HG02870 (cell line): ENCODE measurements around the gene INPP5J.
"Not testable (repeated sequence)": the region's sequence is repeated elsewhere in the genome, so short reads cannot be mapped to it uniquely, and the experiment has no call there.

Source experiments
- ATAC-seq: cut with Tn5 transposase; IDR thresholded peaks from one replicate; pipeline ENCODE4 v1.9.1; 2021; ENCODE audit warnings: mild to moderate bottlenecking, moderate library complexity; ENCODE audit not compliant: unreplicated experiment

Gene INPP5J

DNA sequence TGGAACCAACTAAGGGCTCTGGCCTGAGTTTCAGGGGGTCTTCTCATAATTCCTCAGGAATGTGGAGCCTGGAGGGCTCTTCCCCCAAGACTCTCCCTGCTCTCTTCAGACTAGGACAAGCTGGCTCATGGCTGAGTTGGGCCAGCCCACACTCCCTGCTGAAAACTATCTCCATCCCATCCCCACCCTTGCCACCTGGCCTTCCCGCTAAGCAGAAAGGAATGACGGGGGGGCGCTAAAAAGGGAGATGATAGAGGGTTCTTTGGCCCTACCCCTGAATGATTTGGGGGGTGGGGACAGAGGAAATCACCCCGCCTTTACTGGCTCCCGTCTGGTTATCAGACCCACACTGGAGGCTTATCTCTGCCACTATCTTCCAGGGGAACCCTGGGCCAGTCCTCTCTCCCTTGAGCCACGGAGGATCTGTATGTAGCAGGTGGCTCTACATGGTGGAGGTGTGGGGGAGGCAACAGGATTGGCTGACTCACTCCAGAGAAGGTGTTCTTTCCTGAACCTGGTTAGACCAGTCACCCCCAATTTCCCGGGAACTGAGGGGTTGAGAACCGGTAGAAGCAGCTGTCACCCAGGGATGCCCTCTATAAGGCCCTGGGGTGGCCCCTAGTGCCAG is 35.9 kb upstream of the INPP5J start:
- no peak for ATAC-seq

DNA sequence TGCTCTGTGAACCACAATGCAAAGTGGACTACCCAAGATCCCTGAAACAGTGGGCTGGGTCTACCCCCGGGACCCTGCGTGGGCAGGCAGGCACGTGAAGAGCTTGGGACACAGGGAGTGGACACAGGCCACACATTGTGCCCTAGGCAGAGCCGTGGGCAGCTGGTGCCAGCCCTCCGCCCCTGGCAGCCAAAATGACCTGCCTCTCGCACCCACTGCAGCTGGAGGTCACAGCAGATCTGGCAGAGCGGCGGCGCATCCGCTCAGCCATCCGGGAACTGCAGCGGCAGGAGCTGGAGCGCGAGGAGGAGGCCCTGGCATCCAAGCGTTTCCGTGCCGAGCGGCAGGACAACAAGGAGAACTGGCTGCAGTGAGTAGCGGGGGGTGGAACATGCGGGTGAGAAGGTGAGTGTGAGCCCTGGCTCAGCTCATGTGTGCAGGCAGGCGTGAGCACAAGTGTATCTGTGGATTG is 35.0 kb upstream of the INPP5J start:
- ATAC-seq = no peak

DNA sequence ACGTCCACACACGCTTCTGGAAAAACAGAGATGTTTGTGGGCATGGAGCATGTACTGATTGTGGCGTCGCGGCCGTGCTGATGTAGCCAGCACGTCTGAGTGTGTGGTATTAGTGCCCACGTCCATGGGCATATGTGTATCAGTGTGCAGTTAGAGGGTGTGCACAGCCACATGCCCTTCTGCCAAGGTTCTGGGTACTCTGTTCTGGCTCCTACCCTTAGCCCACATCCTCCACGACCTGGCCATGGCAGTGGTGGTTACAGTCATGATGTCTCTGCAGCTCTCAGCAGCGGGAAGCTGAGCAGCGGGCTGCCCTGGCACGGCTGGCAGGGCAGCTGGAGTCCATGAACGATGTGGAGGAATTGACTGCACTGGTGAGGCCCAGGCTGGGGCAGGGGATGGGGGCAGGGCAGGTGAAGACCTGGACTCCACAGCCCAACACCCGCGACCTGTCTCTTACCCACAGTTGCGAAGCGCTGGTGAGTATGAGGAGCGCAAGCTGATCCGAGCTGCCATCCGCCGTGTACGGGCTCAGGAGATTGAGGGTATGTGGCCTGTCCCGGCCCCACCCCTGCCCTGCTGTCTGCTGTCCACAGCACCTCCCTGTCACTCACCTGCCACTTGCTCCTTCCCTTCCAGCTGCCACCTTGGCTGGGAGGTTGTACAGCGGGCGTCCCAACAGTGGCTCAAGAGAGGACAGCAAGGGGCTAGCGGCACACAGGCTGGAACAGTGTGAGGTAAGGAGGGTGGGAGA is 34.4 kb upstream of the INPP5J start:
- ATAC-seq = no peak

DNA sequence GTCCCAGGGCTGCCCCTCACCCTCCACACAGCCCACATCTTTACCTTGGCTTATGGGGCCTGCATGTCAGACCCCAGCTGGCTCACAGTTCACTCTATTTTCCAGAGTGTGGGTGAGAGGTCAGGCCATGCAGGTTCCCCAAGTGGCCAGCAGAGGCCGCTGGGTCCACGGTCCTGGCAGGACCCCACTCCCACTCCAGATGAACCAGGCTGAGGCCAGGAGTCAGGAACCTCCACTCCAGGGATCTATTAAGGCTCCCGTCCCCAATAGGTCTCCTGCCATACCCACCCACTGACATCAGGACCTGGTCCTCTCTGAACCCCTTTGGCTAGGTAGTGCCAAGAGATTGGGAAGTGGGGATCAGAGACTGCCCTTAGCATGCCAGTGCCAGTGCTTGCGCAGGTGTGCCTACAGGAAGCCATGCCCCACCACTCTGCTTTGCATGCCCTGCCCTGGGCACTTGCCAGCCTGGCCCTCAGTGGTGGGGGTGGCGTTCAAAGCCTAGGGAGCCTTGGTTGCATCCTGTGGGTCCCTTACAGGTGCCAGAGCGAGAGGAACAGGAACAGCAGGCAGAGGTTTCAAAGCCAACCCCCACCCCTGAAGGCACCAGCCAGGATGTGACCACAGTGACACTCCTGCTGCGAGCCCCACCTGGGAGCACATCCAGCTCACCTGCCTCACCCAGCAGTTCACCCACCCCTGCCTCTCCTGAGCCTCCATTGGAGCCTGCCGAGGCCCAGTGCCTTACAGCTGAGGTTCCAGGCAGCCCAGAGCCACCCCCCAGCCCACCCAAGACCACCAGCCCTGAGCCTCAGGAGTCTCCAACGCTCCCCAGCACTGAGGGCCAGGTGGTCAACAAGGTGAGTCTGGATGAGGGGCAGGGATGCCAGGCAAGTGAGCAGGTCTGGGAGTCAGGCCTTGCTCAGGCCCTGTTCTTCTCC is 33.3 kb upstream of the INPP5J start:
- no peak for ATAC-seq

DNA sequence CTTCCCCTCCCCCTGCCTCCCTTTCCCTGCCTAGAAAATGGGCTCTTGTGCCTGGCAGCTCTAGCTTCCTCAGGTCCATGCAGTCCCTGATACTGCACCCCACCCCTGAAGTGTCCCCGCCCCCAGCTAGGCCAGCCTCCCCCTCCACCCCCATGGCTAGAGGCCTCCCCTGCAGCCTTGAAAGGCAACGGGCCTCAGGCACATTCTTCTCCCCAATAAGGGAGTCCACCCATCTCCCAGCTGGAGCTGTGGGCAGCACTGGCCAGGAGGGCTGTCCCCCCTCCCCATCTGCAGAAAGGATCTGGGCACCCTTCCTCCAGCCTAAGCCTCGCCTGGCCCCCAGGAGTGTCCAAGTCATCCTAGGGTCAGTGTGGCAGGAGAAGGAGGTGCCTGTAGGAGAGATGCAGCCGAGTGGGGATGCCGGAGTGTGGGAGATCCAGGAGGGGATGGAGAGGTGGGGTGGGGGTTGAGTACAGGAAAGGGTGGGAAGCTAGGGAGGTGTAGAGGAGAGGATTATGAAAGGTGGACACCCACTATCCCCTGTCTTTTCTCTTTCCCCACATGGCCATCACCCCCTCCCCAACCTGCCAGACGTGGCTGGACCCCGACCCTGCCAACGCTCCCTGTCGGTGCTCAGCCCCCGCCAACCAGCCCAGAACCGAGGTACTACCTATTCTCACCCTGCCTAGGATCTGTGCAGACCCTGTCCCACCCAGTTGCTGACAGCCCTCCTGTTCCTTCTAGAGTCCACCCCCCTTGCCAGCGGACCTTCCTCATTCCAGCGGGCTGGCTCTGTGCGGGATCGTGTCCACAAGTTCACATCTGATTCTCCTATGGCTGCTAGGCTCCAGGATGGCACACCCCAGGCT is 32.3 kb upstream of the INPP5J start:
- no peak for ATAC-seq

DNA sequence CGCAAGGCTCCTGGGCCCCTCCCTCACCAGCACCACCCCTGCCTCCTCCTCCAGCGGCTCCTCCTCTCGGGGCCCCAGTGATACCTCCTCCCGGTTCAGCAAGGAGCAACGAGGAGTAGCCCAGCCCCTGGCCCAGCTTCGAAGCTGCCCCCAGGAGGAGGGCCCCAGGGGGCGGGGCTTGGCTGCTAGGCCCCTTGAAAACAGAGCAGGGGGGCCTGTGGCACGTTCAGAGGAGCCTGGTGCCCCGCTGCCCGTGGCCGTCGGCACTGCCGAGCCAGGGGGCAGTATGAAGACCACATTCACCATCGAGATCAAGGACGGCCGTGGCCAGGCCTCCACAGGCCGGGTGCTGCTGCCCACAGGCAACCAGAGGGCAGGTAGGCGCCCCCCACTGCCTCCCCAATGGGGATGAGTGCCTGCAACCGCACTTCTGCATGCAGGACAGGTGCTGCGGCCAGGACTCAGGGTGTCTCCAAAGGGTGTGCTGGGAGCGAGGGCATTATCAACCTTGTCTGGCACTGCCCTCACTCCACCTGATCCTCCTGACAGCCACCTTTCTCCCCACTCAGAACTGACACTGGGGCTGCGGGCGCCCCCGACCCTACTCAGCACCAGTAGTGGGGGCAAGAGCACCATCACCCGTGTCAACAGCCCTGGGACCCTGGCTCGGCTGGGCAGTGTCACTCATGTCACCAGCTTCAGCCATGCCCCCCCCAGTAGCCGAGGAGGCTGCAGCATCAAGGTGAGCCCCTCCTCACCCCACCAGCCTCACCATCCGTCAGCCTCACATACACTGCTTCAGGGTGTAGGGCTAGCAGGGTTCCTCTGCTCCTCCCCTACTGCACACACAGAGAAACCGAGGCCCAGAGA is 31.4 kb upstream of the INPP5J start:
- no peak for ATAC-seq

DNA sequence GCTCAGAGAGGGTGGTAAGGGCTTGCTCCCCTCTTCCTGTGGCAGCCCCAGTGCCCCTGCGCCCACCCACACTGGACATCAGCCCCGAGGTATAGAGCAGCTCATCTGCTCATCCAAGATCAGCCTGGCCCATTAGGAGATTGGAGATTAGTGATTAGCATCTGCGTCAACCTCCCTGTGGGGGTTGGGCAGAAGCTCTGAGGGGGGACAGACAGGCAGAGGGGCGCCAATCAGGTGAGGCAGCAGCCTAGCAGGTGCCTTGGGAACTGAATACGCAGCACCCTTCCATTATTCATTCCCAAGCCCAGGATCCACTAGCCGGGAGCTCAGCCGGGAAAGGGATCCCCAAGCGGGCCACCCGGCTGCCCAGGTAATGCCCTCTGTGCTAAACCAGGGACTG is 30.6 kb upstream of the INPP5J start:
- ATAC-seq = no peak

DNA sequence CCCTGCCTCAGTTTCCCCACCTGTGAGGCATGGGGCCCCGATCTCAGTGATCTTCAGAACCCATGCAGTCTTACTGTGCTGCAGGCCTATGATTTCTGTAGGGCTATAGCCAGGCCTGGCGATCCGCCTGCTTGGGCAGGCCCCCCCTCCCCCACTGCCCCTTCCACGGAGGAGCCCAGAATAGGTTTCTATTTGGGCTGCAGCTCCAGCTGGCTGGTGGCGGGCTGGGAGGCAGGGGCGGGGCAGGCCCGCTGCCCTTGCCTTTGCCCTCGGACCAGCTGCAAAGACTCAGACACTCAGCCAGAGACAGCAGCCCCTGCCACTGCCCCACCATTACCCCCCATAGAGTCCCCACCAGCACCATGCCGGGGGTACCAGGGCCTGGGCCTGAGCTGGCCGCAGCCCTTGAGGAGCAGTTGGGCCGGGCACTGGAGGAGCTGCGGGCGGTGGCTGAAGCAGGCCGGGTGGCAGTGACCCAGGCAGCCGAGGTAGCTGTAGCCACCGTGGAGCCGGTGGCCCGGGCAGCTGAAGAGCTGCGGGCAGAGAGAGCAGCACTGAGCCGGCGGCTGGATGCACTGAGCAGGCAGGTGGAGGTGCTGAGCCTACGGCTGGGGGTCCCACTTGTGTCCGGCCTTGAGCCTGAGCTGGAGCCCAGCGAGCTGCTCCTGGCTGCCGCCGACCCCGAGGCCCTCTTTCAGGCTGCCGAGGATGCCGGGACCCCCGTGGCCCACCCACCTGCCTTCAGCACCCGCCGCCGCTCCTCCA is 29.5 kb upstream of the INPP5J start:
- ATAC-seq = no peak

DNA sequence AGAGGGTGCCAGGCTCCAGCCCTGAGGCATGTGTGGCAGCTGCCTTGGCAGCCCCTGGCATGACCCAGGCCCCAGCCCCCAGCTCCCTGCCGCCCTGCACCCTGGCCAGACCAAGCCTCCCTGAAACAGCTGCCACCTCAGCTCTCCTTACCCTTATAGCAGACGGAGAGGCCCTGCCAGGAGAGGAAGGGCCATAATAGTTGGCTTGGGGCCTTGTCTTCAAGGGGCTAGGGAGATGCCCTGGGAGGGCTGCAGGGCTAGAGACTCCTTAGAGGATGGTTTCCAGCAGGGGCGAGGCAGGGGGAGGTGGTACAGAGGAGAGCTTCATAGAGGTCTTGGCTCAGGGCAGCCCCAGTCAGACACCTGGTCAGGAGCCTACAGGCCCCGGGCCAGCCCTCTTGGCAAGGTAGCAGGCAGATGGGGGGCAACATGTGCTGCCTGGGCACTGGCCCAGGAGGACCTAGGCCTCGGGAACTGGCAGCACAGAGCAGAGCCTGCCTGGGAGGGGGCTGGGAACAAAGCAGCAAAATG is 28.7 kb upstream of the INPP5J start:
- ATAC-seq = no peak

DNA sequence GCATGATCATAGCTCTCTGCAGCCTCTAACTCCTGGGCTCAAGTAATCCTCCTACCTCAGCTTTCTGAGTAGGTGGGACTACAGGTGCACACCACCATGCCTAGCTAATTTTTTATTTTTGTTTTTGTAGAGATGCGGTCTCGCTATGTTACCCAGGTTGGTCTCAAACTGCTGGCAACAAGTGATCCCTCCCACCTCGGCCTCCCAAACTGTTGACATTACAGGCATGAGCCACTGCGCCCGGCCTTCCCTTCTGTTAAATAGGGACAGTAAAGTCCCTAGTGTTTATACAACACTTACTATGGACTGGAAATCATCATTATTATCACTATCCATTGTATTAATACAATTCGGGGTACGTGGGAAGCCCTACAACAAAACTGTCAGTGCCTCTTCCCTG is 28.0 kb upstream of the INPP5J start:
- no peak for ATAC-seq

DNA sequence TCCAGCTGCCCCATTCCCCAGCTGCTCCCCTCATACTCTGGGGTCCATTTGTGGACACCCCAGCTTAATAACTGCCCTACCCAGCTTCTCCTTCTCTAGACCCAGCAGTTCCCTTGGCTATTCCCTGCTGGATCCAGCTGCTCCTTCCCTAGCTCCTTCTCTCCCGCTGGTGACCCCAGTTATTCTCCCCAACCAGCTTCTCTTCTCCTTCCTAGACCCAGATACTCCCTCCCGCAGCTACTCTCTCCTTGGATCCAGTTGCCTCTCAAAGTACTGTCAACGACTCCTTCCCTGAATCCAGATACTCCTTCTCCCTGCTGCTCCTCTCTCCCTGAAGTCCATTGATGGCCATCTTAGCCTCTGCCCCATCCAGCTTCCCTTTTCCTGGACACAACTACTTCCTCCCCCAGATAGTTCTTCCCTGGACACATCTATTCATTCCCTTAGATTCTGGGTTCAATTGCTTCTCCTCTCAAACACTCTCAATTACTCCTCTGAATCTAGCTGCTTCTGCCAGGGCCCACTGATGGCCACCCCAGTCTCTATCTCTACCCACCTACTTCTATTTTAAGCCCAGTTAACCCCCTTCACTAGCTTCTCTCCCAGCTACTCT is 27.0 kb upstream of the INPP5J start:
- ATAC-seq = no peak

DNA sequence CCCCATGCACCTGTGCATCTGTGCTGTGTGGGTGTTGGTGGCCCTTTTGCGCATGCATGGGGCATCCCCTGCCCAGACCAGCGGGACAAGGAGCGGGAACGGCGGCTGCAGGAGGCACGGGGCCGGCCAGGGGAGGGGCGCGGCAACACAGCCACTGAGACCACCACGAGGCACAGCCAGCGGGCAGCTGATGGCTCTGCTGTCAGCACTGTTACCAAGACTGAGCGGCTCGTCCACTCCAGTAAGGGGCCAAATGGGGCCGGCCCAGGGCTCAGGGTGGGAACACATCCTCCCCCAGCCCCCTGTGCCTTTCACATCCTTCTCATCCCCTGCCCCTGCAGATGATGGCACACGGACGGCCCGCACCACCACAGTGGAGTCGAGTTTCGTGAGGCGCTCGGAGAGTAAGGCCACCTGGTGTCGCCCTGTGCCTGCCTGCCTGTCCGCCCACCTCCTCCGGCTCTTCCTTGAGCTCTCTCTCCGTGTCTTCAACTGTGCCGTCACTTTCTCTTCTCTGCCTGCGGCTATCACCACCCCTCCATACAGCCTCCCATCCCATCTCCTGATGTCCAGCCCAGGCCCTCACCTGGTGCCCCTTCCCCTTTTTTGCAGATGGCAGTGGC is 26.0 kb upstream of the INPP5J start:
- no peak for ATAC-seq

DNA sequence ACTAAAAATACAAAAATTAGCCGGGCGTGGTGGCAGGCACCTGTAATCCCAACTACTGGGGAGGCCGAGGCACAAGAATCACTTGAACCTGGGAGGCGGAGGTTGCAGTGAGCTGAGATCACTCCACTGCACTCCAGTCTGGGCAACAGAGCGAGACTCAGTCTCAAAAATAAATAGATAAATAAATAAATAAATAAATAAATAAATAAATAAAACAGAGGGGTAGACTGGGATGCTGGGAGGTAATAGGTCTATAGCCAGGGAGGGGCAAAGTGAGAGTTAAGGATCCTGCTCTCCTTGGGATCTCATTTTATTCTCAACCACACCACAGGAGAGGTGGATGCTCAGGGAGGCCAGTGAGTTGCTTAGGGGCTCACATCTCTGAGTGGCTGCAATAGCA is 25.2 kb upstream of the INPP5J start:
- ATAC-seq = not testable (repeated sequence)

DNA sequence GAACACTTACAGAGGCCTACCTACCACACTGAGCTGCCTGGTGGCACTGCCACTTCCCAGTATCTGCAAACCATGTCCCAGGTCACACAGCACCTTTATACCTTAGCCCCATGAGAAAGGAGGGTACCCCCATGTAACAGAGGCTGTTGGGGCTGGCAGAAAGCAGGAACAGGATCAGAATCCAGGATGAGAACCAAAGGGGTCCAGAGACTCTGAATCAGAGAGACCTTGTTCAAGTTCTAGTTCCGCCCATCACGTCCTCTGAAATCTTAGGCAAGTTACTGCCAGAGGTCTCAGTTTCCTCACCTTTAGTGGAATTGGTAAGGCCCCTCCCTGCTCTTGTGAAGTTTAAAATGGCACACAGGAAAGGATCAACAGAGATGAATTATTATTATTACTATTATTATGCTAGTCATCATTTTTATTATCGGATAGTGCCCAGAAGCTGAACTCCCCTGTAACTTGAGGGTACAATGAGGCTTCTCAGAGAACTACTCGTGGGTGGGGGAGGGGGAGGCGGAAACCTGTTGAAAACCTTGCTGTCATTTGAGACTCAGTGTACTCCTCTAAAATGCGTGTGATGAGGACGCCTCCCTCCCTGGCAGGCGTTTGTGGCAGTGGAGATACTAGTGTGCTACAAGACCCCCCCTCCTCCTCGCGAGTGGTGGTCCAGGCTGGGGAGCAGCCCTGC is 24.7 kb upstream of the INPP5J start:
- ATAC-seq = no peak

DNA sequence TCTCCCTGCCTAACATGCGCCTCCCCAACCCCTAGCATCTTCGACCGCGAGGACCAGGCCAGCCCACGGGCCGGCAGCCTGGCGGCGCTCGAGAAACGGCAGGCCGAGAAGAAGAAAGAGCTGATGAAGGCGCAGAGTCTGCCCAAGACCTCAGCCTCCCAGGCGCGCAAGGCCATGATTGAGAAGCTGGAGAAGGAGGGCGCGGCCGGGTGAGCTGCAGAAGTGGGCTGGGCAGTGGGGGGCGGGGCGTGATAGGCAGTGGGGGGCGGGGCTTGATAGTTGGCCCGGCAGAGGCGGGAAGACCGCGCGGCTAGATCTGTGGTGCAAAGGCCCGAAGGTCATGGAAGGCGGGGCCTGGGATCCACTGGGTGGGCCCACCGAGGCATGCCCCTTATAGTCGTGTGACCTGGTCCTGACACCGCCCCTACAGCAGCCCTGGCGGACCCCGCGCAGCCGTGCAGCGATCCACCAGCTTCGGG is 24.1 kb upstream of the INPP5J start:
- ATAC-seq = no peak

DNA sequence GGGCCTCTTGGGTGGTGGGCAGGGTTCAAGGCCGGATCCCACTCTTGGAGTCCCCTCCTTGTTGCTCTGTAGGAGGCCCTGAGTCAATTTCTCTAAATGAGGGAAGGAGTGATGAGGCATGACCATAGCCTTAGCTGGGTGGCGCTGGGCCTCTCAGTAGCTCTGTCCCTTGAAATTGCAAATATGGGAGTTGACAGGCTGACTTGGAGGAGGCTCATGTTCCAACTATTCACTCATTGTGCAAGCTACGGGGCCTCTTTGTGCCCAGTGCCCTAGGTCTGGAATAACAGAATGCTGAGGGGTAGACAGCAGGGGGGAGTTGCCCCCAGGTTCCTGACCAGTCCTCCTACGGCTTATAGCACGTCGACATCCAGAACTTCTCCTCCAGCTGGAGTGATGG is 23.4 kb upstream of the INPP5J start:
- no peak for ATAC-seq
